Endometrial microvascular endothelial cells (primary cell): ENCODE measurements around the gene TRPV3. TPM values are rescaled to one million over a fixed set of nuclear protein-coding genes. Genes with fewer than 3 reads are reported as not detected.
"Not testable (repeated sequence)": the region's sequence is repeated elsewhere in the genome, so short reads cannot be mapped to it uniquely, and the experiment has no call there.

Source experiments
- in situ Hi-C: cut with HindIII; loops from 2 replicates; pipeline ENCODE4 v1.10.0; 2017; ENCODE audit warnings: low sequenced_read_pairs, low pct_unique_long_range_greater_than_20kb; ENCODE audit errors: inconsistent ontology term
- total RNA-seq: library from RNA; depleted of rRNA; stranded (reverse); fragments of >200 nt; gene quantifications from one replicate; pipeline ENCODE4 v1.2.3, GENCODE V29; 2015; ENCODE audit errors: inconsistent ontology term

Gene TRPV3
- total RNA-seq, 1 donor from 2014 or later = not detected

- in situ Hi-C loops = no loop called here
These were observed 26.1 kb downstream of the TRPV3 start for GRCh38 chr17:3531266-3532101.

- in situ Hi-C loops = no loop called here
These were observed 27.5 kb downstream of the TRPV3 start for GRCh38 chr17:3529817-3530741.

- in situ Hi-C loops = no loop called here
These were observed 28.6 kb downstream of the TRPV3 start for GRCh38 chr17:3528880-3529511.

- in situ Hi-C loops = no loop called here
These were observed 29.2 kb downstream of the TRPV3 start for GRCh38 chr17:3528403-3528851.

- in situ Hi-C loops = no loop called here
These were observed 29.7 kb downstream of the TRPV3 start for GRCh38 chr17:3527896-3528295.

- in situ Hi-C loops = no loop called here
These were observed 30.1 kb downstream of the TRPV3 start for GRCh38 chr17:3527468-3527867.

GRCh38 chr17:3526971-3527370 is 30.6 kb downstream of the TRPV3 start:
- in situ Hi-C loops = no loop called here

GRCh38 chr17:3526491-3526890 is 31.1 kb downstream of the TRPV3 start:
- in situ Hi-C loops = no loop called here

GRCh38 chr17:3524024-3524423 is 33.6 kb downstream of the TRPV3 start:
- in situ Hi-C loops = no loop called here

- in situ Hi-C loops = not testable (repeated sequence)
These were observed 38.1 kb downstream of the TRPV3 start for GRCh38 chr17:3519472-3519871.

GRCh38 chr17:3514873-3515272 is 42.7 kb downstream of the TRPV3 start:
- in situ Hi-C loops = no loop called here

- in situ Hi-C loops = not testable (repeated sequence)
These were observed 43.4 kb downstream of the TRPV3 start for GRCh38 chr17:3514167-3514566.

GRCh38 chr17:3513305-3514035 is 44.1 kb downstream of the TRPV3 start:
- in situ Hi-C loops = no loop called here

GRCh38 chr17:3512505-3513171 is 45.0 kb downstream of the TRPV3 start:
- in situ Hi-C loops = no loop called here

GRCh38 chr17:3511852-3512504 is 45.6 kb downstream of the TRPV3 start:
- in situ Hi-C loops = no loop called here

GRCh38 chr17:3510090-3510489 is 47.5 kb downstream of the TRPV3 start:
- in situ Hi-C loops = no loop called here

GRCh38 chr17:3507869-3508268 is 49.7 kb downstream of the TRPV3 start:
- in situ Hi-C loops = no loop called here

GRCh38 chr17:3507071-3507470 is 50.5 kb downstream of the TRPV3 start:
- in situ Hi-C loops = no loop called here
